ENCODE data around the gene ADCYAP1R1.

The ADCYAP1R1 gene

DNA sequence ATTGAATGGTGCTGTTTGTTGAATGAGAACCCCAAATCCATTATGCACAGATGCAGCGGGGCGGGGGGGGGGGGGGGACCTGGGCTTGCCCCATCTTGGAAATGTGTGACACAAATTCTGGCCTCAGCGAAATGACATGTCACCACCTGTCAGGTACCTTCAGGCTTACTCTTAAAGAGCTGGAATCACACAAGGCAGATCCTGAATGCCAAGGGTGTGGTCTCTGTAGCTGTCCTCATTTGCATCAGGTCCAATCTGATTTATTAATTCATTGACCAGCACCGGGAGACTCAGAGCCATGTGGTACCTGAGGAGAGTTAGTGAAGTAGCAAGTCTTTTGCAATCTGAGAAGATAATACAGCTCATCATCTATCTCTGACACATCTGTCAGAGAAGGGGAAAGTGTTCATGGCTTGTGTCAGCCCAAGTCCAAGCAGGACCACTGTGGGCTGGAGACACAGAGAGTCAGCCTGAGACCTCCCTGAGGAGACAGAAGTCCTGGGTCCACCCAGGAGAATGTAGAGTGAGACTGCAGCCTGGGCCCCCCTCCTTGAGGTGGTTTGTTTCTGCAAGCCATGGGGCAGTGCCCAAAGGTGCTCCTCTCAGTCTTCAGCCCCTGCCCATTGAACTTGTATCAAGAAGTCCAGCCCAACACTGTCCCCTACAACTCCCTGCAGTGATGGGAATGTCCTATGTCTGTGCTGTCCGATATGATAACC is 46.7 kb downstream of the ADCYAP1R1 start:
- no peak for TF ChIP-seq MAX (IDR thresholded peaks at IDR 0.05)
- TF ChIP-seq EP300 (IDR thresholded peaks at IDR 0.05; ENCODE audit: borderline replicate concordance) = no peak
- no peak for TF ChIP-seq USF1 (IDR thresholded peaks at IDR 0.05)
- no peak for TF ChIP-seq YY1 (IDR thresholded peaks at IDR 0.05; ENCODE audit: low read depth)
- no peak for TF ChIP-seq TCF12 (IDR thresholded peaks at IDR 0.05; ENCODE audit: low read depth)
- no peak for TF ChIP-seq CEBPB (IDR thresholded peaks at IDR 0.05)

GRCh38 chr7:31099451-31100444 is 47.6 kb downstream of the ADCYAP1R1 start:
- no peak for TF ChIP-seq ZBTB7A (IDR thresholded peaks at IDR 0.05; ENCODE audit: low read depth)
- no peak for TF ChIP-seq TCF12 (IDR thresholded peaks at IDR 0.05; ENCODE audit: low read depth)
- TF ChIP-seq, protein P1, sequence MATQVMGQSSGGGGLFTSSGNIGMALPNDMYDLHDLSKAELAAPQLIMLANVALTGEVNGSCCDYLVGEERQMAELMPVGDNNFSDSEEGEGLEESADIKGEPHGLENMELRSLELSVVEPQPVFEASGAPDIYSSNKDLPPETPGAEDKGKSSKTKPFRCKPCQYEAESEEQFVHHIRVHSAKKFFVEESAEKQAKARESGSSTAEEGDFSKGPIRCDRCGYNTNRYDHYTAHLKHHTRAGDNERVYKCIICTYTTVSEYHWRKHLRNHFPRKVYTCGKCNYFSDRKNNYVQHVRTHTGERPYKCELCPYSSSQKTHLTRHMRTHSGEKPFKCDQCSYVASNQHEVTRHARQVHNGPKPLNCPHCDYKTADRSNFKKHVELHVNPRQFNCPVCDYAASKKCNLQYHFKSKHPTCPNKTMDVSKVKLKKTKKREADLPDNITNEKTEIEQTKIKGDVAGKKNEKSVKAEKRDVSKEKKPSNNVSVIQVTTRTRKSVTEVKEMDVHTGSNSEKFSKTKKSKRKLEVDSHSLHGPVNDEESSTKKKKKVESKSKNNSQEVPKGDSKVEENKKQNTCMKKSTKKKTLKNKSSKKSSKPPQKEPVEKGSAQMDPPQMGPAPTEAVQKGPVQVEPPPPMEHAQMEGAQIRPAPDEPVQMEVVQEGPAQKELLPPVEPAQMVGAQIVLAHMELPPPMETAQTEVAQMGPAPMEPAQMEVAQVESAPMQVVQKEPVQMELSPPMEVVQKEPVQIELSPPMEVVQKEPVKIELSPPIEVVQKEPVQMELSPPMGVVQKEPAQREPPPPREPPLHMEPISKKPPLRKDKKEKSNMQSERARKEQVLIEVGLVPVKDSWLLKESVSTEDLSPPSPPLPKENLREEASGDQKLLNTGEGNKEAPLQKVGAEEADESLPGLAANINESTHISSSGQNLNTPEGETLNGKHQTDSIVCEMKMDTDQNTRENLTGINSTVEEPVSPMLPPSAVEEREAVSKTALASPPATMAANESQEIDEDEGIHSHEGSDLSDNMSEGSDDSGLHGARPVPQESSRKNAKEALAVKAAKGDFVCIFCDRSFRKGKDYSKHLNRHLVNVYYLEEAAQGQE (IDR thresholded peaks at IDR 0.05; ENCODE audit: low read depth) = no peak
- TF ChIP-seq TEAD4 (IDR thresholded peaks at IDR 0.05) = no peak
- TF ChIP-seq FOXM1 (IDR thresholded peaks at IDR 0.05; ENCODE audit: borderline replicate concordance, low read depth) = no peak
- no peak for TF ChIP-seq RAD21 (IDR thresholded peaks at IDR 0.05; ENCODE audit: low read depth)
- no peak for TF ChIP-seq USF1 (IDR thresholded peaks at IDR 0.05)
- no peak for TF ChIP-seq NFIC (IDR thresholded peaks at IDR 0.05)

- no peak for TF ChIP-seq ZBTB7A (IDR thresholded peaks at IDR 0.05; ENCODE audit: low read depth)
- no peak for TF ChIP-seq USF1 (IDR thresholded peaks at IDR 0.05)
- TF ChIP-seq MAX (IDR thresholded peaks at IDR 0.05) = no peak
- TF ChIP-seq, protein P1 (IDR thresholded peaks at IDR 0.05; ENCODE audit: low read depth) = no peak
- TF ChIP-seq EGR1 (IDR thresholded peaks at IDR 0.05) = no peak
- TF ChIP-seq CREB1 (IDR thresholded peaks at IDR 0.05; ENCODE audit: low read depth) = no peak
- TF ChIP-seq RAD21 (IDR thresholded peaks at IDR 0.05; ENCODE audit: low read depth) = no peak
- TF ChIP-seq TAF1 (IDR thresholded peaks at IDR 0.05; ENCODE audit: low read depth) = no peak
- TF ChIP-seq FOXM1 (IDR thresholded peaks at IDR 0.05; ENCODE audit: borderline replicate concordance, low read depth) = no peak
- no peak for TF ChIP-seq TEAD4 (IDR thresholded peaks at IDR 0.05)
- TF ChIP-seq YY1 (IDR thresholded peaks at IDR 0.05; ENCODE audit: low read depth) = no peak
- TF ChIP-seq EP300 (IDR thresholded peaks at IDR 0.05; ENCODE audit: borderline replicate concordance) = no peak
- TF ChIP-seq CEBPB (IDR thresholded peaks at IDR 0.05) = no peak
- TF ChIP-seq TCF12 (IDR thresholded peaks at IDR 0.05; ENCODE audit: low read depth) = no peak
- TF ChIP-seq NFIC (IDR thresholded peaks at IDR 0.05) = no peak
Observed at GRCh38 chr7:31100445-31100844, 48.3 kb downstream of the ADCYAP1R1 start.

GRCh38 chr7:31100871-31101270 is 48.8 kb downstream of the ADCYAP1R1 start:
- no peak for TF ChIP-seq ZBTB7A (IDR thresholded peaks at IDR 0.05; ENCODE audit: low read depth)
- no peak for TF ChIP-seq TAF1 (IDR thresholded peaks at IDR 0.05; ENCODE audit: low read depth)
- no peak for TF ChIP-seq YY1 (IDR thresholded peaks at IDR 0.05; ENCODE audit: low read depth)
- TF ChIP-seq EGR1 (IDR thresholded peaks at IDR 0.05) = no peak
- no peak for TF ChIP-seq TEAD4 (IDR thresholded peaks at IDR 0.05)
- no peak for TF ChIP-seq NFIC (IDR thresholded peaks at IDR 0.05)
- TF ChIP-seq RAD21 (IDR thresholded peaks at IDR 0.05; ENCODE audit: low read depth) = no peak
- TF ChIP-seq MAX (IDR thresholded peaks at IDR 0.05) = no peak
- TF ChIP-seq USF1 (IDR thresholded peaks at IDR 0.05) = no peak
- TF ChIP-seq, protein P1 (IDR thresholded peaks at IDR 0.05; ENCODE audit: low read depth) = no peak
- TF ChIP-seq TCF12 (IDR thresholded peaks at IDR 0.05; ENCODE audit: low read depth) = no peak
- no peak for TF ChIP-seq FOXM1 (IDR thresholded peaks at IDR 0.05; ENCODE audit: borderline replicate concordance, low read depth)
- TF ChIP-seq CEBPB (IDR thresholded peaks at IDR 0.05) = no peak
- no peak for TF ChIP-seq EP300 (IDR thresholded peaks at IDR 0.05; ENCODE audit: borderline replicate concordance)
- TF ChIP-seq CREB1 (IDR thresholded peaks at IDR 0.05; ENCODE audit: low read depth) = no peak
